Smooth muscle cell (in vitro differentiated cells): ENCODE results near the gene HSD17B7. TPM values are rescaled to one million over a fixed set of nuclear protein-coding genes. Genes with fewer than 3 reads are reported as not detected.

ENCODE experiments used
- DNase-seq: peaks from one replicate; lab custom pipeline; 2025; ENCODE audit not compliant: unreplicated experiment; lab: John Stamatoyannopoulos, UW
- H2AFZ ChIP-seq: fragments of 200-600 bp; sonication (generic); 2 replicates; pipeline ENCODE4 v1.6.0; 2016; ENCODE audit warnings: antibody characterized with exemption, low read depth, mild to moderate bottlenecking
- H3F3A ChIP-seq: fragments of 200-600 bp; sonication (generic); 2 replicates; pipeline ENCODE4 v1.6.0; 2017; ENCODE audit warnings: antibody characterized with exemption, low read depth
- H3K27ac ChIP-seq: fragments of 200-600 bp; sonication (generic); 2 replicates; pipeline ENCODE4 v1.5.1; 2016; ENCODE audit warnings: low read depth, mild to moderate bottlenecking
- H3K27me3 ChIP-seq: fragments of 200-600 bp; sonication (generic); 2 replicates; pipeline ENCODE4 v1.6.1; 2016; ENCODE audit warnings: low read depth, mild to moderate bottlenecking
- H3K36me3 ChIP-seq: fragments of 200-600 bp; sonication (generic); 2 replicates; pipeline ENCODE4 v1.5.1; 2016; ENCODE audit warnings: low read depth
- H3K4me1 ChIP-seq: fragments of 200-600 bp; sonication (generic); 2 replicates; pipeline ENCODE4 v1.5.1; 2016; ENCODE audit warnings: low read depth
- H3K4me2 ChIP-seq: fragments of 200-600 bp; sonication (generic); 2 replicates; pipeline ENCODE4 v1.6.0; 2016; ENCODE audit warnings: mild to moderate bottlenecking
- H3K4me3 ChIP-seq: fragments of 200-600 bp; sonication (generic); 2 replicates; pipeline ENCODE4 v1.5.1; 2016; ENCODE audit warnings: mild to moderate bottlenecking
- H3K79me2 ChIP-seq: fragments of 200-600 bp; sonication (generic); 2 replicates; pipeline ENCODE4 v1.6.0; 2016; ENCODE audit warnings: low read depth, mild to moderate bottlenecking
- H3K9ac ChIP-seq: fragments of 200-600 bp; sonication (generic); 2 replicates; pipeline ENCODE4 v1.6.0; 2016; ENCODE audit warnings: low read depth
- H3K9me3 ChIP-seq: fragments of 200-600 bp; sonication (generic); replicated peaks from 2 replicates; pipeline ENCODE4 v1.5.1; 2016; ENCODE audit warnings: low read depth
- H4K20me1 ChIP-seq: fragments of 200-600 bp; sonication (generic); 2 replicates; pipeline ENCODE4 v1.6.0; 2016; ENCODE audit warnings: low read depth
- CTCF ChIP-seq: fragments of 200-600 bp; sonication (generic); IDR thresholded peaks from 2 replicates; pipeline ENCODE4 v1.5.1; 2017; ENCODE audit warnings: borderline replicate concordance, mild to moderate bottlenecking, antibody characterized with exemption; ENCODE audit not compliant: insufficient read depth, poor library complexity, severe bottlenecking
- WGBS: methylation state at CpG from one replicate; pipeline ENCODE4 v1.1.7; 2016; ENCODE audit warnings: low lambda C conversion rate; 5-methylcytosine and 5-hydroxymethylcytosine counted together
- polyA plus RNA-seq: library from polyadenylated mRNA; unstranded; fragments of >200 nt; fragmentation: Nextera tagmentation; extraction: Ambion mirVana; gene quantifications from 2 replicates; pipeline ENCODE4 v1.2.1, GENCODE V29; 2016
- total RNA-seq: library from RNA; depleted of rRNA; stranded (reverse); fragments of >200 nt; gene quantifications from 2 replicates; pipeline ENCODE4 v1.2.3, GENCODE V29; 2014

HSD17B7 gene
- total and polyA plus RNA-seq, 2 experiments from 2014 or later = 12.4 to 18.9 TPM

- no peak overlapping the region for H2AFZ ChIP-seq
- no peaks in the 10 kb centered on the region for H3K36me3 ChIP-seq
- DNase-seq = no peak
- no peaks in the 10 kb centered on the region for H3K27me3 ChIP-seq
- H3K4me2 ChIP-seq = no peak overlapping the region
- H4K20me1 ChIP-seq = no peaks in the 10 kb centered on the region
- H3K9ac ChIP-seq = no peak overlapping the region
- H3K79me2 ChIP-seq = no peaks in the 10 kb centered on the region
- no peaks in the 10 kb centered on the region for H3F3A ChIP-seq
- WGBS = 100% methylated on average over 1 of the region's 1 CpG
- no peak for TF ChIP-seq CTCF
- H3K9me3 ChIP-seq = no peaks in the 10 kb centered on the region
- no peak overlapping the region for H3K4me3 ChIP-seq
- H3K4me1 ChIP-seq = no peaks in the 10 kb centered on the region
- no peak overlapping the region for H3K27ac ChIP-seq
Measured at GRCh38 chr1:162753001-162753658, 37.4 kb upstream of the HSD17B7 start.

GRCh38 chr1:162753998-162754585, 36.4 kb upstream of the HSD17B7 start:
- Histone ChIP-seq H3K27me3 (no peaks in the 10 kb centered on the region), H3K79me2 (no peaks in the 10 kb centered on the region), H3K4me3 (no peak overlapping the region), H2AFZ (no peak overlapping the region), H3K9me3 (no peaks in the 10 kb centered on the region), H3K4me2 (no peak overlapping the region), H4K20me1 (no peaks in the 10 kb centered on the region), H3K36me3 (no peaks in the 10 kb centered on the region), H3K27ac (no peak overlapping the region), H3K9ac (no peak overlapping the region), H3K4me1 (no peaks in the 10 kb centered on the region), H3F3A (no peaks in the 10 kb centered on the region)
- 80% methylated on average over 1 of the region's 1 CpG for WGBS
- no peak for TF ChIP-seq CTCF
- no peak for DNase-seq

GRCh38 chr1:162755306-162755705, 35.2 kb upstream of the HSD17B7 start:
- no peak overlapping the region for H3K9ac ChIP-seq
- H3K4me3 ChIP-seq = no peak overlapping the region
- H3K27me3 ChIP-seq = no peaks in the 10 kb centered on the region
- no peaks in the 10 kb centered on the region for H3K9me3 ChIP-seq
- H4K20me1 ChIP-seq = no peaks in the 10 kb centered on the region
- no peaks in the 10 kb centered on the region for H3K36me3 ChIP-seq
- no peak for DNase-seq
- H3K79me2 ChIP-seq = no peaks in the 10 kb centered on the region
- 85% methylated on average over 3 of the region's 3 CpGs for WGBS
- H3K4me1 ChIP-seq = no peaks in the 10 kb centered on the region
- H2AFZ ChIP-seq = no peak overlapping the region
- H3K27ac ChIP-seq = no peak overlapping the region
- no peak for TF ChIP-seq CTCF
- H3K4me2 ChIP-seq = no peak overlapping the region
- H3F3A ChIP-seq = no peaks in the 10 kb centered on the region

GRCh38 chr1:162756523-162756922, 34.0 kb upstream of the HSD17B7 start:
- H3K79me2 ChIP-seq = no peaks in the 10 kb centered on the region

More at GRCh38 chr1:162756523-162756922, 34.0 kb upstream of the HSD17B7 start:
- TF ChIP-seq CTCF = no peak
- no peak for DNase-seq
- no peak overlapping the region for H2AFZ ChIP-seq
- no peak overlapping the region for H3K27ac ChIP-seq
- no peaks in the 10 kb centered on the region for H3K9me3 ChIP-seq
- H3K9ac ChIP-seq = no peak overlapping the region
- H3F3A ChIP-seq = no peaks in the 10 kb centered on the region
- 89% methylated on average over 5 of the region's 5 CpGs for WGBS
- no peaks in the 10 kb centered on the region for H3K4me1 ChIP-seq
- H3K36me3 ChIP-seq = no peaks in the 10 kb centered on the region
- H3K27me3 ChIP-seq = no peaks in the 10 kb centered on the region
- H4K20me1 ChIP-seq = no peaks in the 10 kb centered on the region
- H3K4me3 ChIP-seq = no peak overlapping the region
- H3K4me2 ChIP-seq = no peak overlapping the region
